T-cell (primary cell): ENCODE measurements around the gene OR5AL1. TPM values are rescaled to one million over a fixed set of nuclear protein-coding genes. Genes with fewer than 3 reads are reported as not detected.

ENCODE experiments used
- ATAC-seq, 4 experiments: fragments of 200-7000 bp in 3 of 4; fragments of 150-1000 bp in 1 of 4; cut with Tn5 transposase; replicated peaks in 1 of 4; 1 replicate in 3 of 4; 2 replicates in 1 of 4; pipeline ENCODE4 v1.10.0; 2021; ENCODE audit warnings: moderate library complexity in 3 of 4, mild to moderate bottlenecking in 2 of 4, moderate number of reproducible peaks in 1 of 4
- CTCF ChIA-PET, 2 donors: fragments of 300-600 bp; sonication (Branson Sonifier 250); formaldehyde crosslinking; loops; one replicate each; lab custom pipeline; 2022; ENCODE audit warnings: antibody characterized with exemption in 2 of 2; lab: Charles Lee
- POLR2A ChIA-PET, 2 donors: fragments of 300-600 bp; sonication (Branson Sonifier 250); formaldehyde crosslinking; loops; one replicate each; lab custom pipeline; 2022; ENCODE audit warnings: antibody characterized with exemption in 2 of 2; lab: Charles Lee
- DNase-seq, 35 experiments: peaks; one replicate each; pipeline versions ENCODE4 v3.0.0 to v3.0.0-alpha.2; 2013 to 2023
- H3K27ac ChIP-seq: one replicate; pipeline ENCODE4 v1.5.1; 2013; ENCODE audit warnings: low read length
- H3K27me3 ChIP-seq, 2 experiments: replicated peaks in 1 of 2; 1 replicate in 1 of 2; 2 replicates in 1 of 2; pipeline versions ENCODE4 v1.6.1 to v1.7.0; 2013; ENCODE audit warnings: low read length in 1 of 2, mixed read lengths in 1 of 2; ENCODE audit not compliant: control insufficient read depth in 2 of 2, insufficient read depth in 2 of 2; ENCODE audit errors: extremely low read depth in 1 of 2
- H3K36me3 ChIP-seq, 2 donors: 1 replicate in 1 of 2; 2 replicates in 1 of 2; pipeline versions ENCODE4 v1.6.1 to v1.7.0; 2013; ENCODE audit warnings: low read length in 1 of 2; ENCODE audit not compliant: control insufficient read depth in 2 of 2, insufficient read depth in 1 of 2; ENCODE audit errors: extremely low read depth in 1 of 2
- H3K4me1 ChIP-seq, 2 experiments: 1 replicate in 1 of 2; 2 replicates in 1 of 2; pipeline versions ENCODE4 v1.6.1 to v1.7.0; 2013; ENCODE audit warnings: low read length in 2 of 2, mixed read lengths in 1 of 2; ENCODE audit not compliant: insufficient read depth in 2 of 2, control insufficient read depth in 1 of 2; ENCODE audit errors: extremely low read depth in 1 of 2
- H3K4me3 ChIP-seq, 2 donors: 1 replicate in 1 of 2; 2 replicates in 1 of 2; pipeline versions ENCODE4 v1.5.1 to v1.7.0; 2013; ENCODE audit warnings: mild to moderate bottlenecking in 2 of 2, low read length in 1 of 2, moderate library complexity in 1 of 2; ENCODE audit not compliant: control insufficient read depth in 1 of 2; ENCODE audit errors: extremely low read depth in 1 of 2
- H3K9me3 ChIP-seq: 2 replicates; pipeline ENCODE4 v1.7.0; 2013
- H3K27ac Mint-ChIP-seq, 2 donors: one replicate each; pipeline ENCODE4 v1.8.0; 2020 to 2021; ENCODE audit warnings: mild to moderate bottlenecking in 2 of 2, mixed read lengths in 2 of 2
- H3K27me3 Mint-ChIP-seq, 2 donors: one replicate each; pipeline ENCODE4 v1.8.0; 2021 to 2022; ENCODE audit warnings: mixed read lengths in 2 of 2
- H3K36me3 Mint-ChIP-seq: one replicate; pipeline ENCODE4 v1.8.0; 2021; ENCODE audit warnings: mixed read lengths
- H3K4me1 Mint-ChIP-seq, 3 donors: one replicate each; pipeline ENCODE4 v1.8.0; 2020 to 2022; ENCODE audit warnings: mixed read lengths in 3 of 3, mild to moderate bottlenecking in 1 of 3
- H3K4me3 Mint-ChIP-seq, 3 donors: one replicate each; pipeline ENCODE4 v1.8.0; 2020 to 2022; ENCODE audit warnings: mild to moderate bottlenecking in 3 of 3, mixed read lengths in 3 of 3, moderate library complexity in 3 of 3
- H3K9me3 Mint-ChIP-seq, 3 donors: one replicate each; pipeline ENCODE4 v1.8.0; 2020 to 2022; ENCODE audit warnings: mixed read lengths in 3 of 3
- WGBS: methylation state at CpG from one replicate; pipeline ENCODE4 v1.1.5; 2013; ENCODE audit warnings: missing lambda C conversion rate; ENCODE audit not compliant: insufficient coverage; 5-methylcytosine and 5-hydroxymethylcytosine counted together
- total RNA-seq, 35 experiments: library from RNA in 6 of 35; stranded (reverse) in 6 of 35; fragments of 120-200 nt in 1 of 35; gene quantifications; one replicate each; pipeline versions ENCODE4 v1.2.1 to v1.2.4 and lab custom pipeline; 2013 to 2026

OR5AL1 gene
- total RNA-seq, 5 donors from 2014 or later (not counting 1 experiment from before 2014, with no cell fraction given), result not detected

- H3K27ac Mint-ChIP-seq, result no peak overlapping the region
- no peaks in the 10 kb centered on the region for H3K36me3 Mint-ChIP-seq
- no peaks in the 10 kb centered on the region for H3K4me1 Mint-ChIP-seq
- Histone ChIP-seq H3K36me3 (no peaks in the 10 kb centered on the region), H3K27ac (no peak overlapping the region), H3K27me3 (no peaks in the 10 kb centered on the region), H3K4me3 (no peak overlapping the region), H3K9me3 (no peaks in the 10 kb centered on the region), H3K4me1 (no peaks in the 10 kb centered on the region)
- POLR2A ChIA-PET, result no interaction called here
- no peaks in the 10 kb centered on the region for H3K27me3 Mint-ChIP-seq
- CTCF ChIA-PET, result no interaction called here
- no peak overlapping the region for H3K4me3 Mint-ChIP-seq
- no peak for ATAC-seq
- no CpG with 5 or more reads among the region's 2 CpGs for WGBS
- H3K9me3 Mint-ChIP-seq, result peaks cover 25 to 45% (median 30%) of the 10 kb centered on the region in 3 donors
- no peak for DNase-seq
These were observed 8.1 kb upstream of the OR5AL1 start for GRCh38 chr11:56404393-56404792.

- no peaks in the 10 kb centered on the region for H3K36me3 Mint-ChIP-seq
- ATAC-seq (no peak), DNase-seq (no peak)
- H3K27me3 Mint-ChIP-seq, result no peaks in the 10 kb centered on the region
- H3K27ac ChIP-seq, result no peak overlapping the region
- H3K36me3 ChIP-seq, result no peaks in the 10 kb centered on the region
- POLR2A ChIA-PET, result no interaction called here
- H3K27me3 ChIP-seq, result no peaks in the 10 kb centered on the region
- H3K4me1 Mint-ChIP-seq, result no peaks in the 10 kb centered on the region
- CTCF ChIA-PET, result no interaction called here
- no peak overlapping the region for H3K27ac Mint-ChIP-seq
- no peak overlapping the region for H3K4me3 ChIP-seq
- no peaks in the 10 kb centered on the region for H3K4me1 ChIP-seq
- H3K4me3 Mint-ChIP-seq, result no peak overlapping the region
- no peaks in the 10 kb centered on the region for H3K9me3 ChIP-seq
- H3K9me3 Mint-ChIP-seq, result peaks cover 26 to 43% (median 27%) of the 10 kb centered on the region in 3 donors
These were observed 1.7 kb upstream of the OR5AL1 start for GRCh38 chr11:56410801-56411200.

- no peak for DNase-seq
These were observed 41.0 kb downstream of the OR5AL1 start for GRCh38 chr11:56453521-56453920.

GRCh38 chr11:56457076-56457475 lies 44.6 kb downstream of the OR5AL1 start:
- ATAC-seq, result no peak

More at GRCh38 chr11:56453521-56453920, 41.0 kb downstream of the OR5AL1 start:
- H3K27ac Mint-ChIP-seq, result no peak overlapping the region
- ATAC-seq, result no peak
- H3K9me3 ChIP-seq, result no peaks in the 10 kb centered on the region
- no peaks in the 10 kb centered on the region for H3K36me3 ChIP-seq
- H3K4me1 ChIP-seq, result no peaks in the 10 kb centered on the region
- POLR2A ChIA-PET, result no interaction called here
- no peak overlapping the region for H3K27ac ChIP-seq
- H3K27me3 ChIP-seq, result no peaks in the 10 kb centered on the region
- no peak overlapping the region for H3K4me3 ChIP-seq
- H3K27me3 Mint-ChIP-seq, result no peaks in the 10 kb centered on the region
- H3K4me1 Mint-ChIP-seq, result no peaks in the 10 kb centered on the region
- no peak overlapping the region for H3K4me3 Mint-ChIP-seq
- no peaks in the 10 kb centered on the region for H3K36me3 Mint-ChIP-seq
- H3K9me3 Mint-ChIP-seq, result peaks cover 0 to 13% (median 12%) of the 10 kb centered on the region in 3 donors
- CTCF ChIA-PET, result no interaction called here
- 67% methylated on average over 3 of the region's 4 CpGs for WGBS

More at GRCh38 chr11:56457076-56457475, 44.6 kb downstream of the OR5AL1 start:
- no peak overlapping the region for H3K27ac Mint-ChIP-seq
- H3K36me3 Mint-ChIP-seq, result no peaks in the 10 kb centered on the region
- no peaks in the 10 kb centered on the region for H3K4me1 Mint-ChIP-seq
- Histone ChIP-seq H3K27ac (no peak overlapping the region), H3K27me3 (no peaks in the 10 kb centered on the region), H3K4me3 (no peak overlapping the region), H3K4me1 (no peaks in the 10 kb centered on the region), H3K36me3 (no peaks in the 10 kb centered on the region), H3K9me3 (no peaks in the 10 kb centered on the region)
- CTCF ChIA-PET, result no interaction called here
- no peak for DNase-seq
- WGBS, result no CpG with 5 or more reads among the region's 1 CpG
- POLR2A ChIA-PET, result no interaction called here
- peaks cover 0 to 18% (median 16%) of the 10 kb centered on the region in 3 donors for H3K9me3 Mint-ChIP-seq
- no peaks in the 10 kb centered on the region for H3K27me3 Mint-ChIP-seq
- H3K4me3 Mint-ChIP-seq, result no peak overlapping the region

Other genes with a start within 250 kb of the OR5AL1 start
- not detected for gene OR5J2, start 236.1 kb upstream of the OR5AL1 start, total RNA-seq
- gene OR5T2, start 178.4 kb upstream of the OR5AL1 start, total RNA-seq, result not detected
- not detected for gene OR5T3, start 160.4 kb upstream of the OR5AL1 start, total RNA-seq
- not detected for gene OR5T1, start 138.5 kb upstream of the OR5AL1 start, total RNA-seq
- not detected for gene OR8H1, start 120.4 kb upstream of the OR5AL1 start, total RNA-seq
- gene OR8K3, start 97.6 kb upstream of the OR5AL1 start, total RNA-seq, result not detected
- gene OR8K1, start 66.7 kb upstream of the OR5AL1 start, total RNA-seq, result not detected
- not detected for gene OR8J1, start 58.4 kb upstream of the OR5AL1 start, total RNA-seq
- not detected for gene OR8U1, start 37.1 kb upstream of the OR5AL1 start, total RNA-seq
- not detected for gene OR5M3, start 60.7 kb downstream of the OR5AL1 start, total RNA-seq
- not detected for gene OR5M8, start 78.7 kb downstream of the OR5AL1 start, total RNA-seq
- gene OR5M11, start 130.6 kb downstream of the OR5AL1 start, total RNA-seq, result not detected
- gene OR5M10, start 165.0 kb downstream of the OR5AL1 start, total RNA-seq, result not detected
- not detected for gene OR5M1, start 202.2 kb downstream of the OR5AL1 start, total RNA-seq
- not detected for gene OR5AP2, start 229.7 kb downstream of the OR5AL1 start, total RNA-seq